SK-N-SH treated with all-trans-retinoic acid at 6 μM for 48 hours (cell line): ENCODE measurements around the gene OXCT2.

Experiments used
- ARNTL ChIP-seq: fragments of 450-650 bp; formaldehyde crosslinking; IDR thresholded peaks from 2 replicates; pipeline ENCODE4 v1.5.0; 2020; ENCODE audit warnings: low read depth, mild to moderate bottlenecking, moderate library complexity, borderline replicate concordance
- GLIS3 ChIP-seq: fragments of 250-450 bp; sonication (Bioruptor Pico); IDR thresholded peaks from 2 replicates; pipeline ENCODE4 v1.5.0; 2020; ENCODE audit warnings: mild to moderate bottlenecking, moderate library complexity
- PATZ1 ChIP-seq: fragments of 250-450 bp; sonication (Bioruptor Pico); IDR thresholded peaks from 2 replicates; pipeline ENCODE4 v1.8.0; 2020; ENCODE audit warnings: mild to moderate bottlenecking, moderate library complexity, borderline replicate concordance
- POU6F1 ChIP-seq: fragments of 250-450 bp; sonication (Bioruptor Pico); IDR thresholded peaks from 2 replicates; pipeline ENCODE4 v1.8.0; 2021; ENCODE audit warnings: low read depth, mild to moderate bottlenecking, moderate library complexity, borderline replicate concordance
- ZFP30 ChIP-seq: fragments of 450-650 bp; formaldehyde crosslinking; IDR thresholded peaks from 2 replicates; pipeline ENCODE4 v1.5.0; 2022; ENCODE audit warnings: mild to moderate bottlenecking, moderate library complexity
- ZNF565 ChIP-seq: fragments of 450-650 bp; formaldehyde crosslinking; conservative IDR thresholded peaks from 2 replicates; pipeline ENCODE4 v1.5.0; 2020; ENCODE audit warnings: low read depth, mild to moderate bottlenecking, moderate library complexity
- ZNF70 ChIP-seq: fragments of 450-650 bp; formaldehyde crosslinking; IDR thresholded peaks from 2 replicates; pipeline ENCODE4 v1.5.0; 2020; ENCODE audit warnings: mild to moderate bottlenecking, moderate library complexity

GRCh38 chr1:39727221-39727931 lies 43.8 kb downstream of the OXCT2 start:
- TF ChIP-seq POU6F1 (no peak), ZFP30 (CRISPR knock-in tag) (no peak), GLIS3 (CRISPR knock-in tag) (no peak), PATZ1 (CRISPR knock-in tag) (no peak), ARNTL (CRISPR knock-in tag) (no peak), ZNF565 (no peak), ZNF70 (no peak)
